ENCODE data around the gene FAM13A.

DNA sequence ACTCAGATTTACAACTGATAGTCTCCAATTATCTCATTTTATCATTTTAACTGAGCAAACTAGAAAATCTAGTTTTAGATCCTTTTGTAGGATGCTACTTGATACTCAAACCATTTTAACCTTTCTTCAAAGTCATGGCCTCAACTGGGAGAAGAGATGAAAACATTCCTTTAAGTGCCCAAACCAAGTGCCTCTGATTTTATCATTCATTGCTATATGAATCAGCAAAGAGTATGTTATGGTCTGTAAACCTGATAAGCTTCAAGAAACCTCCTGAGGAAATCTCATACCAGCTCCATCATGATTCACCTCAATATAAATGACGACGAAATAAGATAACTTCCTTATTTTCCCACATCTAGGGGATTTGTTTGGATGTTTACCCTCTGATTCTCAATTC, 119.9 kb downstream of the FAM13A start:
- TF ChIP-seq, protein P1, sequence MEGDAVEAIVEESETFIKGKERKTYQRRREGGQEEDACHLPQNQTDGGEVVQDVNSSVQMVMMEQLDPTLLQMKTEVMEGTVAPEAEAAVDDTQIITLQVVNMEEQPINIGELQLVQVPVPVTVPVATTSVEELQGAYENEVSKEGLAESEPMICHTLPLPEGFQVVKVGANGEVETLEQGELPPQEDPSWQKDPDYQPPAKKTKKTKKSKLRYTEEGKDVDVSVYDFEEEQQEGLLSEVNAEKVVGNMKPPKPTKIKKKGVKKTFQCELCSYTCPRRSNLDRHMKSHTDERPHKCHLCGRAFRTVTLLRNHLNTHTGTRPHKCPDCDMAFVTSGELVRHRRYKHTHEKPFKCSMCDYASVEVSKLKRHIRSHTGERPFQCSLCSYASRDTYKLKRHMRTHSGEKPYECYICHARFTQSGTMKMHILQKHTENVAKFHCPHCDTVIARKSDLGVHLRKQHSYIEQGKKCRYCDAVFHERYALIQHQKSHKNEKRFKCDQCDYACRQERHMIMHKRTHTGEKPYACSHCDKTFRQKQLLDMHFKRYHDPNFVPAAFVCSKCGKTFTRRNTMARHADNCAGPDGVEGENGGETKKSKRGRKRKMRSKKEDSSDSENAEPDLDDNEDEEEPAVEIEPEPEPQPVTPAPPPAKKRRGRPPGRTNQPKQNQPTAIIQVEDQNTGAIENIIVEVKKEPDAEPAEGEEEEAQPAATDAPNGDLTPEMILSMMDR (IDR thresholded peaks at IDR 0.05 in 8 of 11, conservative IDR thresholded peaks at IDR 0.05 in 3 of 11): no peak
- TF ChIP-seq POLR2A (IDR thresholded peaks at IDR 0.05): no peak
- no peak for TF ChIP-seq POLR2AphosphoS5 (IDR thresholded peaks at IDR 0.05)
